Measurements from ENCODE around the gene GRN.

- TF ChIP-seq LEF1 (IDR thresholded peaks at IDR 0.05; ENCODE audit: borderline replicate concordance) (no peak), BHLHE40 (IDR thresholded peaks at IDR 0.05; ENCODE audit: borderline replicate concordance) (no peak), PKNOX1 (IDR thresholded peaks at IDR 0.05) (no peak), ARNT (IDR thresholded peaks at IDR 0.05) (no peak), FOXM1 (IDR thresholded peaks at IDR 0.05; ENCODE audit: borderline replicate concordance) (no peak), ZNF384 (IDR thresholded peaks at IDR 0.05) (no peak), NFRKB (IDR thresholded peaks at IDR 0.05) (no peak), SP1 (IDR thresholded peaks at IDR 0.05) (no peak), ELF4 (IDR thresholded peaks at IDR 0.05) (no peak)
Observed at GRCh38 chr17:44335564-44335963, 9.5 kb upstream of the GRN start.

Measured in HEK293T (cell line).